ENCODE data around the gene NUP214.

NUP214 gene

GRCh38 chr9:131273146-131273855 is 147.9 kb downstream of the NUP214 start:
- Histone ChIP-seq H3K36me3 (ENCODE audit: control insufficient read depth, insufficient read depth, low read length) (no peaks in the 10 kb centered on the region), H3K27ac (ENCODE audit: low read depth, low read length, severe bottlenecking) (no peak overlapping the region), H3K4me1 (ENCODE audit: control insufficient read depth, insufficient read depth, low read length, poor library complexity, severe bottlenecking) (peaks cover 7% of the 10 kb centered on the region), H3K9me3 (ENCODE audit: control insufficient read depth, low read length) (no peaks in the 10 kb centered on the region), H3K4me3 (ENCODE audit: extremely low read depth, insufficient read depth, low read length, poor library complexity, severe bottlenecking) (no peak overlapping the region)
- WGBS, 2 experiments (ENCODE audit: insufficient coverage in 2 of 2), result 90 to 95% methylated on average over 20 to 22 of the region's 22 CpGs

GRCh38 chr9:131273856-131274673 is 148.7 kb downstream of the NUP214 start:
- WGBS, 2 experiments (ENCODE audit: insufficient coverage in 2 of 2), result 84 to 88% methylated on average over 9 to 11 of the region's 13 CpGs
- H3K27ac ChIP-seq (ENCODE audit: low read depth, low read length, severe bottlenecking), result no peak overlapping the region
- H3K36me3 ChIP-seq (ENCODE audit: control insufficient read depth, insufficient read depth, low read length), result no peaks in the 10 kb centered on the region
- no peak overlapping the region for H3K4me3 ChIP-seq (ENCODE audit: extremely low read depth, insufficient read depth, low read length, poor library complexity, severe bottlenecking)
- peaks cover 13% of the 10 kb centered on the region for H3K4me1 ChIP-seq (ENCODE audit: control insufficient read depth, insufficient read depth, low read length, poor library complexity, severe bottlenecking)
- H3K9me3 ChIP-seq (ENCODE audit: control insufficient read depth, low read length), result no peaks in the 10 kb centered on the region

GRCh38 chr9:131274674-131275331 is 149.4 kb downstream of the NUP214 start:
- H3K4me3 ChIP-seq (ENCODE audit: extremely low read depth, insufficient read depth, low read length, poor library complexity, severe bottlenecking), result no peak overlapping the region
- H3K9me3 ChIP-seq (ENCODE audit: control insufficient read depth, low read length), result no peaks in the 10 kb centered on the region
- WGBS, 2 experiments (ENCODE audit: insufficient coverage in 2 of 2), result 92 to 93% methylated on average over 16 to 17 of the region's 18 CpGs
- H3K4me1 ChIP-seq (ENCODE audit: control insufficient read depth, insufficient read depth, low read length, poor library complexity, severe bottlenecking), result peaks cover 13% of the 10 kb centered on the region
- H3K27ac ChIP-seq (ENCODE audit: low read depth, low read length, severe bottlenecking), result no peak overlapping the region
- H3K36me3 ChIP-seq (ENCODE audit: control insufficient read depth, insufficient read depth, low read length), result no peaks in the 10 kb centered on the region

GRCh38 chr9:131275332-131276093 is 150.1 kb downstream of the NUP214 start:
- Histone ChIP-seq H3K27ac (ENCODE audit: low read depth, low read length, severe bottlenecking) (no peak overlapping the region), H3K36me3 (ENCODE audit: control insufficient read depth, insufficient read depth, low read length) (no peaks in the 10 kb centered on the region), H3K9me3 (ENCODE audit: control insufficient read depth, low read length) (no peaks in the 10 kb centered on the region), H3K4me3 (ENCODE audit: extremely low read depth, insufficient read depth, low read length, poor library complexity, severe bottlenecking) (peak overlapping the region; percentile 26), H3K4me1 (ENCODE audit: control insufficient read depth, insufficient read depth, low read length, poor library complexity, severe bottlenecking) (peaks cover 13% of the 10 kb centered on the region)
- WGBS, 2 experiments (ENCODE audit: insufficient coverage in 2 of 2), result 84% methylated on average over 25 to 29 of the region's 29 CpGs

GRCh38 chr9:131276094-131276888 is 150.9 kb downstream of the NUP214 start, which contains the start of gene FAM78A:
TSS of gene FAM78A (minus strand) at chr9:131276510. CDS start at chr9:131276179, 331 bp downstream.
- no peaks in the 10 kb centered on the region for H3K9me3 ChIP-seq (ENCODE audit: control insufficient read depth, low read length)
- no peak within 1 kb of the TSS for H3K27ac ChIP-seq (ENCODE audit: low read depth, low read length, severe bottlenecking)
- H3K4me3 ChIP-seq (ENCODE audit: extremely low read depth, insufficient read depth, low read length, poor library complexity, severe bottlenecking), result peak within 1 kb of the TSS; percentile 54
- 18 to 20% methylated on average over 57 to 64 of the region's 76 CpGs for WGBS, 2 experiments (ENCODE audit: insufficient coverage in 2 of 2)
- H3K4me1 ChIP-seq (ENCODE audit: control insufficient read depth, insufficient read depth, low read length, poor library complexity, severe bottlenecking), result peaks cover 13% of the 10 kb centered on the region
- no peaks in the 10 kb centered on the region for H3K36me3 ChIP-seq (ENCODE audit: control insufficient read depth, insufficient read depth, low read length)

- Histone ChIP-seq H3K36me3 (ENCODE audit: control insufficient read depth, insufficient read depth, low read length) (no peaks in the 10 kb centered on the region), H3K27ac (ENCODE audit: low read depth, low read length, severe bottlenecking) (no peak overlapping the region), H3K4me1 (ENCODE audit: control insufficient read depth, insufficient read depth, low read length, poor library complexity, severe bottlenecking) (peaks cover 13% of the 10 kb centered on the region), H3K9me3 (ENCODE audit: control insufficient read depth, low read length) (no peaks in the 10 kb centered on the region), H3K4me3 (ENCODE audit: extremely low read depth, insufficient read depth, low read length, poor library complexity, severe bottlenecking) (peak overlapping the region; percentile 54)
- 0 to 1% methylated on average over 13 to 52 of the region's 60 CpGs for WGBS, 2 experiments (ENCODE audit: insufficient coverage in 2 of 2)
These were observed 151.5 kb downstream of the NUP214 start for GRCh38 chr9:131276891-131277286.

GRCh38 chr9:131277287-131277909 is 152.0 kb downstream of the NUP214 start:
- H3K4me3 ChIP-seq (ENCODE audit: extremely low read depth, insufficient read depth, low read length, poor library complexity, severe bottlenecking), result peak overlapping the region; percentile 54
- WGBS, 2 experiments (ENCODE audit: insufficient coverage in 2 of 2), result 0% methylated on average over 56 to 69 of the region's 78 CpGs
- H3K27ac ChIP-seq (ENCODE audit: low read depth, low read length, severe bottlenecking), result no peak overlapping the region
- no peaks in the 10 kb centered on the region for H3K9me3 ChIP-seq (ENCODE audit: control insufficient read depth, low read length)
- H3K4me1 ChIP-seq (ENCODE audit: control insufficient read depth, insufficient read depth, low read length, poor library complexity, severe bottlenecking), result peaks cover 13% of the 10 kb centered on the region
- no peaks in the 10 kb centered on the region for H3K36me3 ChIP-seq (ENCODE audit: control insufficient read depth, insufficient read depth, low read length)

GRCh38 chr9:131277910-131278701 is 152.7 kb downstream of the NUP214 start:
- Histone ChIP-seq H3K9me3 (ENCODE audit: control insufficient read depth, low read length) (no peaks in the 10 kb centered on the region), H3K27ac (ENCODE audit: low read depth, low read length, severe bottlenecking) (no peak overlapping the region), H3K4me1 (ENCODE audit: control insufficient read depth, insufficient read depth, low read length, poor library complexity, severe bottlenecking) (peaks cover 13% of the 10 kb centered on the region), H3K4me3 (ENCODE audit: extremely low read depth, insufficient read depth, low read length, poor library complexity, severe bottlenecking) (peak overlapping the region; percentile 54), H3K36me3 (ENCODE audit: control insufficient read depth, insufficient read depth, low read length) (no peaks in the 10 kb centered on the region)
- 14 to 19% methylated on average over 33 to 58 of the region's 59 CpGs for WGBS, 2 experiments (ENCODE audit: insufficient coverage in 2 of 2)

GRCh38 chr9:131278702-131279111 is 153.3 kb downstream of the NUP214 start:
- Histone ChIP-seq H3K4me1 (ENCODE audit: control insufficient read depth, insufficient read depth, low read length, poor library complexity, severe bottlenecking) (peaks cover 10% of the 10 kb centered on the region), H3K36me3 (ENCODE audit: control insufficient read depth, insufficient read depth, low read length) (no peaks in the 10 kb centered on the region), H3K4me3 (ENCODE audit: extremely low read depth, insufficient read depth, low read length, poor library complexity, severe bottlenecking) (no peak overlapping the region), H3K27ac (ENCODE audit: low read depth, low read length, severe bottlenecking) (no peak overlapping the region), H3K9me3 (ENCODE audit: control insufficient read depth, low read length) (no peaks in the 10 kb centered on the region)
- WGBS, 2 experiments (ENCODE audit: insufficient coverage in 2 of 2), result 83 to 86% methylated on average over 7 to 8 of the region's 10 CpGs
